GM10266 (cell line): ENCODE results near the gene NPLOC4.
A peak's percentile ranks its signal among the peaks of the same experiment; 100 is the strongest.

Experiments
- DNase-seq: peaks from one replicate; pipeline ENCODE4 v3.0.0; 2012; ENCODE audit errors: extremely low spot score
- CTCF ChIP-seq: IDR thresholded peaks from 2 replicates; pipeline ENCODE4 v1.5.1; 2012; ENCODE audit warnings: mild to moderate bottlenecking, low read depth; ENCODE audit not compliant: control insufficient read depth, insufficient read depth; ENCODE audit errors: missing control alignments

The NPLOC4 gene

GRCh38 chr17:81652906-81653771 lies 16.2 kb upstream of the NPLOC4 start:
- no peak for TF ChIP-seq CTCF

GRCh38 chr17:81651692-81652091 lies 14.8 kb upstream of the NPLOC4 start:
- TF ChIP-seq CTCF, result no peak
- DNase-seq, result no peak

More at GRCh38 chr17:81652906-81653771, 16.2 kb upstream of the NPLOC4 start:
- DNase-seq, result peak; percentile 76

GRCh38 chr17:81650951-81651350 lies 14.0 kb upstream of the NPLOC4 start:
- DNase-seq, result no peak
- no peak for TF ChIP-seq CTCF

- no peak for TF ChIP-seq CTCF
- no peak for DNase-seq
Measured at GRCh38 chr17:81648707-81649085, 11.8 kb upstream of the NPLOC4 start.

GRCh38 chr17:81648013-81648706 lies 11.2 kb upstream of the NPLOC4 start:
- no peak for DNase-seq
- no peak for TF ChIP-seq CTCF

- no peak for DNase-seq
- TF ChIP-seq CTCF, result no peak
Measured at GRCh38 chr17:81647640-81648012, 10.7 kb upstream of the NPLOC4 start.
